GM10847 (cell line): ENCODE results near the gene CHRM4.

ENCODE experiments used
- POLR2A ChIP-seq: IDR thresholded peaks from 2 replicates; pipeline ENCODE4 v1.6.1; 2011; ENCODE audit not compliant: insufficient read length; ENCODE audit errors: extremely low read depth

CHRM4 gene

GRCh38 chr11:46348566-46349401 is 42.8 kb downstream of the CHRM4 start:
- no peak for TF ChIP-seq POLR2A

GRCh38 chr11:46347637-46348311 is 43.8 kb downstream of the CHRM4 start:
- no peak for TF ChIP-seq POLR2A

GRCh38 chr11:46346886-46347636 is 44.5 kb downstream of the CHRM4 start, which contains the start of gene DGKZ:
DGKZ (plus strand) TSS chr11:46347463; CDS start chr11:46347660, 197 bp downstream.
- TF ChIP-seq POLR2A = no peak

- no peak for TF ChIP-seq POLR2A
These were observed 45.6 kb downstream of the CHRM4 start for GRCh38 chr11:46345881-46346484.

- TF ChIP-seq POLR2A = peak; percentile 30
These were observed 46.4 kb downstream of the CHRM4 start for GRCh38 chr11:46345131-46345597.

GRCh38 chr11:46343520-46343919 is 48.1 kb downstream of the CHRM4 start:
- no peak for TF ChIP-seq POLR2A

- no peak for TF ChIP-seq POLR2A
These were observed 49.3 kb downstream of the CHRM4 start for GRCh38 chr11:46342239-46342638.

- no peak for TF ChIP-seq POLR2A
These were observed 50.1 kb downstream of the CHRM4 start for GRCh38 chr11:46341454-46341853.

- TF ChIP-seq POLR2A = no peak
These were observed 51.8 kb downstream of the CHRM4 start for GRCh38 chr11:46339816-46340215.

- no peak for TF ChIP-seq POLR2A
These were observed 52.4 kb downstream of the CHRM4 start for GRCh38 chr11:46338988-46339666.

GRCh38 chr11:46338636-46338987 is 53.0 kb downstream of the CHRM4 start:
- TF ChIP-seq POLR2A = no peak

- TF ChIP-seq POLR2A = no peak
These were observed 53.8 kb downstream of the CHRM4 start for GRCh38 chr11:46337626-46338345.

- TF ChIP-seq POLR2A = no peak
These were observed 54.9 kb downstream of the CHRM4 start for GRCh38 chr11:46336563-46337180.
